DLD1 (cell line): Measurements from ENCODE around the gene MTX1.

Experiments
- in situ Hi-C: cut with HindIII; loops from 2 replicates; pipeline ENCODE4 v1.10.0; 2017; ENCODE audit warnings: low sequenced_read_pairs

MTX1 gene

GRCh38 chr1:155255243-155256007 lies 46.9 kb downstream of the MTX1 start, which contains the start of gene ENTREP3:
Gene ENTREP3 (minus strand): TSS chr1:155255483. CDS start chr1:155254877, 606 bp downstream.
- in situ Hi-C loops: no loop called here

- in situ Hi-C loops: no loop called here
These were observed 47.8 kb downstream of the MTX1 start for GRCh38 chr1:155256058-155256852.

- in situ Hi-C loops: no loop called here
These were observed 51.8 kb downstream of the MTX1 start for GRCh38 chr1:155260276-155260675.

GRCh38 chr1:155261493-155261851 lies 53.0 kb downstream of the MTX1 start:
- in situ Hi-C loops: no loop called here

- in situ Hi-C loops: no loop called here
These were observed 53.6 kb downstream of the MTX1 start, which contains the start of gene SCAMP3 for GRCh38 chr1:155261852-155262673. Gene SCAMP3 (minus strand): TSS chr1:155262360. CDS start chr1:155262151, 209 bp downstream.

GRCh38 chr1:155263067-155263466 lies 54.6 kb downstream of the MTX1 start:
- in situ Hi-C loops: no loop called here
